ENCODE results near the gene FAM47E.

- TF ChIP-seq ZNF121 (tag by site-specific recombination; IDR thresholded peaks at IDR 0.05) = no peak
- TF ChIP-seq ZNF529 (tag by site-specific recombination; IDR thresholded peaks at IDR 0.05; ENCODE audit: insufficient replicate concordance) = no peak
- no peak for TF ChIP-seq SCRT2 (tag by site-specific recombination; IDR thresholded peaks at IDR 0.05)
- TF ChIP-seq ZNF707 (tag by site-specific recombination; IDR thresholded peaks at IDR 0.05) = no peak
- no peak for TF ChIP-seq CTCF (tag by site-specific recombination; IDR thresholded peaks at IDR 0.05)
- no peak for TF ChIP-seq ZNF830 (tag by site-specific recombination; IDR thresholded peaks at IDR 0.05; ENCODE audit: low read depth)
- TF ChIP-seq TCF7L2 (IDR thresholded peaks at IDR 0.05; ENCODE audit: borderline replicate concordance, low read depth, low read length) = no peak
These were observed 11.3 kb upstream of the FAM47E start for GRCh38 chr4:76240236-76240635.

Measured in HEK293 (cell line).